CD4-positive, alpha-beta T cell treated with Interleukin-2 at 100 ng/mL for 4 hours (primary cell): ENCODE data around the gene AQR.

Experiments
- DNase-seq: peaks from one replicate; pipeline ENCODE4 v3.0.0-alpha.2; 2020; ENCODE audit warnings: low spot score

Gene AQR

DNA sequence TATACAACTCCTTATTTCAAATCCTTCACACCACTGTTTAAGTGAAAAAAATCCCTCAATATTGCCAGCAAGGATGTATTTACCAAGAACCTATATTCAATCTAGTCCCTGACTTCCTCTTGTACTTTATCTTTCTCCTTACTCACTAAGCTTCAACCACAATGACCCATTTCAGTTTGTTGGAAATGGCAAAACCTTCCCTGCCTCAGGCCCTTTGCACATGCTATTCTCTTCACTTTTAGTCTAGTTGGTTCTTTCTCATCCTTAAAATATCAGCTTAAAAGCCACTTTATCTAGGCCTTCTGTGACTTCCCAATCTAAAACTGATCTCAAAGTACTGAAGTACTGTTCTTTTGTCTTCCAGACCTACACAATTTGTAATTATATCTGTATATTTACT, 92.9 kb downstream of the AQR start:
- DNase-seq = no peak

DNA sequence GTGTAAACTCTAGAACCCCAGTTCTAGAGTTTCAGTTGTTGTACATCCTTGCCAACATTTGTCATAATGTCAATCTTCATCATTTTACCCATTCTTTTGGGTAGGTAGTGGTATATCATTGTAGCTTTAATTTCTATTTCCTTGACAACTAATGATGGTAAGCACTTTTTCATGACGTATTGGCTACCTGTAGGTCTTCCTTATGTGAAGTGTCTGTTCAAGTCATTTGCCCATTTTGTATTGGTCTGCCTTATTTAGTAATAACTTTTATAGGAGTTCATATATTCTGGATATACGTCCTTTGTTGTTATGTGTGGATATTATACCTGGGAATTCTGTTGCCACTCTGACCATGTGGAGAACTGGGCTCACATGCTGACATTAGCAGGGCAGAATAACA, 100.4 kb downstream of the AQR start:
- no peak for DNase-seq

DNA sequence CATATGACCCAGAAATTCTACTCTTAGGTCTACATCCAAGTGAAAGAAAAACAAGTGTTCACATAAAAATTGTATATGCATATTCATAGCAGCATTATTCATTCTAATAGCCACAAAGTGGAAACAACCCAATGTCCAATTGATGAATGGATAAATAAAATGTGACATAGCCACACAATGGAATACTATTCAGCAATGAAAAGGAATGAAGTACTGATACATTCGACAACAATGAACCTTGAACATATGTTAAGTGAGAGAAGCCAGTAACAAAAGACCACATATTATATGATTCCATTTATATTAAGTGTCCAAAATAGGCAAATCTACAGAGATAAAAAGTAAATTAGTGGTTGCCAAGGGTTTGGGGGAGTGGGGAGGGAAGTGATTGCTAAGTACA, 104.0 kb downstream of the AQR start:
- DNase-seq = no peak

DNA sequence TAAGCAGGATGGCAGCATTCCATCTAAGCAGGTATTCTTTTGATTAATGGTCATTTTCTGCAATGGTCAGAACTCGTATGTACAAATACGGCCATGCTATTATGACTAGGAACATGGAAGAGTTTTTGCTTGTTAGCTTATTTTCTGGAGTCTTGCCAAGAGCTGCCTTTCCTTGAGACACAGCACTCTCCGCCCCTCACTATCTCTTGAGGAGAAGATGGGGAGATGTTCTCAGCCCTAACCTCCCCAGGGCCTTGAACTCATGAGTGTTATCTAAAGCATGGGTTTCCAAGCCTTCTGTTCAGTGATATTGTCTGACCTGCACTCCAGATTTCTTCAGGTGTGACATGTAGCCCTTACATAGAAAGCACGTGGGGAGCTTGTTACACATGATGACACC, 108.3 kb downstream of the AQR start:
- DNase-seq = no peak

DNA sequence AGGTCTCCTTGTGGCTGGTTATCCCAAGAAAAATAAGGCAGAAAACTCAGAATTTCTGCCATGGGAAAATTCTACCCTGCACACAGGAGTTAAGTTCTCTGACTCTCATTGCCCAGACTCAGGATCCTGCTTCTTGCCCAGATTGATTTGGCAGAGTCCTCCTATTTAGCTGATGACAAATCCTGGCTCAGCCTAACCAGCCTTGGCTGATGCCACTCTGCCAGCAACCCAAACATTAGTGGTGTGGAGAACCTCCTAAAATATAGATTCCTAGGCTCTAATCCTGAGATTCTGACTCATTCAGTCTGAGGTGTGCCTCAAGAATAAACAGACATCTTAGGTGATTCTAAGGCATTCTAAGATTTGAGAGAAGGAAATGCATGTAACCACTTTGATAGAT, 113.6 kb downstream of the AQR start:
- DNase-seq = no peak

DNA sequence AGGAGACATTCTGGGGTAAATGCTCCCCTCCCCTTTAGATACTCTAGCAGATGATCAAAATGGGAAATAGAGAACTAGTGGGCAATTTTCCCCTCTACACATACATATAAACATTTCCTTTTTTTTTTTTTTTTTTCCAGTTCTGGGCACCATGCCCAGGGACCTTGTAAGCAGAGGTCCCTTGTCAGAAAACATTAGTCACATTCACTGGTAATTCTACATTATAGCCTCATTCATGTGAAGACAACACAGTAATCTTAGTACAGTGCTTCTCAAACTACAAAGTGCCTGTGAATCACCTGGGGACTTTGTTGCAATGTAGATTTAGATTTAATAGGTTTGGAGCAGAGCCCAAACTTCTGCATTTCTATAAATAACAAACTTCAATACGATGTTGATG, 114.1 kb downstream of the AQR start:
- DNase-seq = no peak

DNA sequence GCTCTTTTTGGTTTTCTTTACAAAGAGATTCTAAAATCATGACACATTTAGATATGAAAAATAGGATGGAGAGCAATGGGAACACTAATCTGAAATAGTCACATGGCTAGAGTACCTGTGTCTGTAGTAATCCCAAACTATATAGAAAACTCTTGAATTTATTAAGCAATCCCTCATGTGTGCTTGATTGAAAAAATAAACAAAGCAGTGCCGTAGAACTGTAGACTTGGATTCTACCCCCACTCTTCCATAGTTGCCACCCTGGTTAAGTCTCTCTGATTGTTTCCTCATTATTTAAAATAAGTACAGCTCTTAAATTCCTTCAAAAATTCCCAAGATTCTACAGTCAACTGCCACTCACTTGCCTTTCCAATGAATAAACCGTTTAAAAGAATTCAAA, 115.3 kb downstream of the AQR start:
- no peak for DNase-seq

DNA sequence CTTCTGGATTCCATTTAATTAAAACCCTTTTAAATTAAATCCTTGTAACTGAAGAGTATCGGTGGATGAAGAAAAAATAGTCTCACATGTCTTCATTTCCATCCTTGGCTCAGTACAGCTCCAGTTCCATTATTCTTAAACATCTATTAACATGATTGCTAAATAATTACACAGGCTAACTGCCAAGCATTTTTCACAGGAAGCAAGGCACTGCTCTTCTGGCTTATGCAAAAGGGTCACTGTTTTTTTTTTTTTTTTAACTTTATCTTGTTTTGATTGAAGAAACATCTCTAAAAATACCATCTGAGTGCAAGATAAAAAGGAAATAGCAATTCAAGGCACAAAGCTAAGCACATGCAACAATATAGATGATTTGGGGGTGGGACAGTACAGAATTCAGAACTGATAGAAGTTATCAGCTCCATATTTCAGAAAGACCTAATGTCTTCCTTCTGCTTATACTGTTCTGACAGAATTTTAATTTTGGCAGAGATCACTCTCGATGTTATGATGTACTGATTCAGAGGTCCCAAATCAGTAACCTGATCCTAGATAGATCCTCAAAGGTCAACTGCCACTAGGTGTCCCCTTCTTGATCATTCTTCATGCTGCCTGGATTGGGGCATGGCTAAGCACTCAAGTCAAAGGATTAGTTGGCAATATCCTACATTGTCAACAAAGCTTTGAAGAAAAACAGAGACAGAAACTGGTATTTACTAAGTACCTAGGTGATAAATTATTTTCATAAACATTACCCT, 116.4 kb downstream of the AQR start:
- DNase-seq = no peak

DNA sequence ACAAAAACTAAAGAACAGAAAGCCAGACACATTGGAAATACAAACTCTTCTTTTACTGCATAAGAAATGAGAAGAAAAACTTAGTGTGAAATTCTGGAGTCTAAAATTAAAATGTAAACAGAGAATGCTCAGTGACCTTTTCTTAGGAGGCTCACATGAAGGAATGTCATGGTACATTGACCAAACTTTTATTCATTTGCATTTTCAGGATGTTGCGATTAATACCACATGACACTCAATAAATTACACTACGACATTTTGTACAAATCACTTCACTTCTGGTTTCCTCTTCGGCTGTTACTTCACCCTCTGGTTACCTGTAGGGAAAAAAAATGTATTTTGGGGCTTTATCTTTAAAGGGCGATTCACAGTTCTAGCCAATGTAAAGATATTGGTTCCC, 117.8 kb downstream of the AQR start:
- DNase-seq = no peak

DNA sequence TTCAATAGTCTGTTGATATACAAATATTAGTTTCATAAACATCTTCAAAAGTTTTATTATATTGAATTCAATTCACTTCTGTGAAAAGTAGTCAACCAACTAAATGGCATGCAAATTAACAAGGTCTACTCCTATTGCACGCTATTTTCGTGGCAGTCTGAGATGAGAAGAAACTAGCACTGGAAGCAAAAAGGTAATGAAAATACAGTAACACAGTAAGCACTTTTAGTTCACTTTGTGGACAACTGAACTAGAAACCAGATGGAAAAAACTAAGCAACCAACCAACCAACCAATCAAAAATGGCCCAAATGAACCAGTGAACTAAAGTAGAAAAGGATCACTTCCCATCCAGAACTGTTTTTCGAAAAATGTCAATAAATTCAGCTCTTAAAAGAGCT, 118.5 kb downstream of the AQR start:
- no peak for DNase-seq

DNA sequence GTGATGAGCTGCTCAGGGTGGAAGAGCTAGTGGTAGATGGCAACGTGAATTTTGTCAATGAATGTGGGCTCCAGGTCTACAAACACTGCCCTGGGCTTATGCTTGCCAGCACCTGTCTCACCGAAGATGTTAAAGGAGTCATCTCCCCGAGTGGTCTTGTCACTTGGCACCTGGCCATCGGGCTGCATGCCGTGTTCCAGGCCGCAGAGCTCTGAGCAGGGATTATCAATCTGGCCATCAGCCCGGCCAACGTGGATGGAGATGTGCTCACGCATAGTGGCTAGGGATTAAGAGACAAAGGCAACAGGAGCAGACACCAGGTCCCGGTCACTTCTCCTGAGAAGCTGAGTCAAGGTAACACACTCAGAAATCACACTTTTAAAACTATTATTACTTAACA, 119.4 kb downstream of the AQR start:
- DNase-seq = no peak

DNA sequence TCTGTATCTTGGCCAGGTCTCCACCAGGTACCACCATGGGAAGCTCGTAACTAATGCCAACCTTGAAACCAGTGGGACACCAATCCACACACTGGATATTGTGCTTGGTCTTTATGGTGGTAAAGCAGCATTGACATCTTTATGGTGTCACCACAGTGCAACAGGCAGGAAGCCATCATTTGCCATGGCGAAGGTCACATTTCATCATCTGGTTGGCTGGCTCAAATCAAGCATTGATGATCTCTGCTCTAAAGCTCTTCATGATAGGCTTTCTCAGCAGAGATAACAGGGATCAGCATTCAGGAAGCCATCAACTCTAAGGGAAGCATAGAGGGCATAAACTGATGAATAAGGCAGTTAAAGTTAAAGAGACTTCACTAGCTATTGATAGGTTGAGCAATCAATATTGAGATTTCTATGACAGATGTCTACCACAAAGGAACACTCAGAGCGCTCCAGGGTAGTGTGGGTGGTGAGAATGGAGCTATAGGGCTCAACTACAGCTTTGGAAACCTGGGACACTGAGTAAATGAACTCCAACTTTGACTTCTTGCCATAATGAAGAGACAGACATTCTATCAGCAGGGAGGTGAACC, 120.1 kb downstream of the AQR start:
- DNase-seq = no peak

DNA sequence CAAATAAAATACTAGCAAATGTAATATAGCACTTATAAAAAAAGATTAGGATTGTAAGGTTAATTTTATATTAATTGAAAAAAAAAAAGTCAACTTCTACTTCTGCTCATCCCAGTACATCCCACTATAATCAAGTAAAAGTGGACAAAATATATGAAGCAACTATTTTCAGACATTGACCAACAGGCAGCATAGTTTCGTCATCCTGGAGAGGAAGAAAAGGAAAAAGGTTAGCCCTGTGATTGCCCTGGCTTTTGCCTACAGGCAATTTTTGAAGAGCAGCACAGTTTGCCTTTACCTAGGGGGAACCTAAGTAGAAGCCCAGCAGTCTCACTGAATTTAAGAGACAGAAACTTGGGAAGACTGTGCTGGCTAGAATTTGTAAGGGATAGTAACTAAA, 121.9 kb downstream of the AQR start:
- DNase-seq = no peak

DNA sequence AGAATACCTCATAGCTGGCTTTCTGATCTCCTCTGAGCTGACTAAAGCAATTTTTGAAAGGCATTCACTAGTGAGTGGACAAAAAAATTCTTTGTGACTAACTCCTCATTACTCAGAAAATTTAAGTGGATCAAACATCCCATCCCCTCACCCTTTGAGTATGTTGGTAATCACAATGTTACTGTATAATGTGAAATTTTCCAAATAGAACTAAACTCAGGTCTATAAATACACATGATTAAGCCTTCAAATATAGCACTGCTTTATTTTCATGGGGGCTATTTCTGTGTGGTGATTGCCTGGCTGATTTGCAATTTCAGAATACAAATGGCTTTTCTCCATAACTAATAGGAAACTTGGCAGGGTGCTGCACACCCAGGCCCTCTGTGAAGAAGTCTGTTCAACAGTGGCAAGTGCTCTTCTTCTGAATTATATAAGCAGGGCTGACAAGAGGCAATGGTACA, 128.2 kb downstream of the AQR start:
- DNase-seq = no peak

DNA sequence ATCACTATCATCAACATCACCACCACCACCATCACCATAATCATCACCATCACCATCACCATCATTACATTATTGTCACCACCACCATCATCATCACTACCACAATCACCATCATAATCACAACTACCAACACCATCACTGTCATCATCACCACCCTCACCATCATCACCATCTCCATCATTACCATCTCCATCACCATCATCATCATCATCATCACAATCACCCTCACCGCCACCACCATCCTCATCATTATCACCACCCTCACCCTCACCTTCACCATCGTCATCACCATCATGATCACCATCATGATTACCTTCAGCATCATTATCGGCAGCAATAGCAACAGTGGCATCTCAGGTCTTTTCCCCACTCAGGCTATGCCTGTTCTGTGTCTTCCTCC, 131.3 kb downstream of the AQR start:
- DNase-seq = no peak

DNA sequence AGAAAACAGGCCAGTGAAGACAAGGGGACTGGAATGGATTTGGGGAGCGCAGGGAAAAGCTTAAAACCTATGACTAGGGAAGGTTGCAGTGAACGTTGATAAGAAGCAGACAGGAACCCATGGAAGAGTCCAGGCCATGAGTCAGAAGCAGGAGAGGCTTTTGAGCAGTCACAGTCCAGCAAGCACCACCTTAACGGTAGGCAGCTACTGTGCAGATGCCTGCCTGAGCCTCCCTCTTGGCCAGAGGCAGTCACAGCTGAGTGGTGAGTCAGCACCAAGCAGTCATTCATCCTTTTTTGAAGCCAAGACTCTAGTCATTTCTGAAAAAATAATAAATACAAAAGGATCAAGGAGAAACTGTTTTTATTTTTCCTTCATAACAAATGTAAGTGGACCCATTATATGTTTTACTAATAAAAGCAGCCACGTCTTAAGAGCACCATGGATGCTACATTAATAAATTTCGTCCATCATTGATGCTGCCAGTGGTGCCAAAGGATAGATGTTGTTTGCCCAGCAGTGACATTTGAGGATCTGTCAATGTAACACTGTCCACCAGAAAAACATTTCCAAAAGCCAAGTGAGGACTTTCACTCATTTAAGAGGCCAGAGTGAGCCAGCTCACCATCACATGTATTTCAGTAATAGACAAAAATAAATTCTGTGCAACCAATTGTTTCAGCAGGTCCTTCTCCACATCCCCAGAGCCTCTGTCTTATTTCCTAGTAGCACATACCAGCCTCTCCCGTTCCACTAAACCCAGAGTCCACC, 132.1 kb downstream of the AQR start:
- DNase-seq = no peak

DNA sequence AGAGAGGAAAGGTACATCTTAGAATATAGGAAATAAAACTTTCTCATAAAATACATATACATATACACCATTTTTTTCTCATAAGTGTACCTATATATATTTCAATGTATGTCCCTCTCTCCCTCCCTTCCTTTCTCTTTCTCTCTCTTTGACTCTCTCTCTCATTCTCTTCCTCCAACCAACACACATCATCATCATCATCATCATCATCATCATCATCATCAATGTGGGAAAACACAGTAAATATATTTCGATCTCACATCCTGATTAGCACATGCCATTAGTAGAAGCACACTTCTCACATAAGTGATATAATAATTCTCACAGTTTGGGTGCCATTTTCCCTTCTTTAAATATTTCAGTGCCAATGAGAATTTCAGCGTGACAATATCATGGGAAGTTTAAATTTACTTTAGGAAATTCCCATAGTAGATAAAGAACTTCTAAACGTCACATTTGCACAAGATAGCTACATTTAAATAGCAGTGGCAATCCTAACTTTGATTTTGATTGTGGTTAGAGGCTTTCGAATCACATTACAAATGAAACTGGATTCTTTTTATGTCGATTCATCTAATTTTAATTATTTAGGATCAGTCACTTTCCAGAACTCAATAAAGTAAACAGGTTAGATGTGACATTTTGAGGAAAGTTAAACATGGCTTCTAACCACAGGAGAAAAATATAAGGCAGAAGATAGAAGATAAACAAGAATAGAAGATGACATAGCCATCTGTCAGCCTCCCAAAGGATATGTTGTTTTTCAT, 141.2 kb downstream of the AQR start:
- DNase-seq = no peak

DNA sequence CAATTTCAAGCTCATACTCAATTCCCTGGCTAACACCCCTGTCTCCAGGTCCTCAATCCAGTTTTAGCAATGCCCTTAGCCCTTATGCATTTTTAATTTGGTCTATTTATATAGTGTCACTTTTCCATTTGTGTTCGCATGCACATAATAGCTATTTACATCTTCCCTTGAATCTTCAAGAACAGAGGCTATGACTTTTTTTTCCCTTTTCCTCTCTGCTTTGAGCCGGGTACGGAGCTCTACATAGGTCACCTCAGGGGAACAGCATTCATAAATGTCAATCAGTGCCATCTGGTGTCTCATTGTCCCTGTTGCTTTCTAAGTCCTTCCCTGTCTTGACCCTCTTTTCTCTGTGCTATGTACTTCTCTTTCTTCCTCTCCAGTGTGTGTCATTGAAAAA, 147.7 kb downstream of the AQR start:
- no peak for DNase-seq

DNA sequence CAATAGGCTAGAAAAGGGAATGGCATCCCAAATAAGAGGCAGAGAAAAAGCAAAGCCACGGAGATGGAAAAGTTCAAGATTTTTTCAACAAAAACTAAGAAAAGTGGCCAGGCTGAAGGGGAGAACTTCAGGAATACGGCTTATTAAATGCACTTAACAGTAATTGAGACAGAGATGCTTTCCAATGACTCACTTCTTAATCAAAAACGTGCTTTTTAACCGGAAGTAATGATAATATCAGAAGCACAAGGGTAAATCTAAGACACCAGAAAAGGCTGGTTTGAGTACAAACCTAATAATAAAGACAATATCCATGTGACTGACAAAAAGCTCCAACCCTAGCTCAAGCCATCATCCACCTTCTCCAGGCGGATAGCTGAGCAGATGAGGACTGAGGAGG, 149.4 kb downstream of the AQR start:
- no peak for DNase-seq

DNA sequence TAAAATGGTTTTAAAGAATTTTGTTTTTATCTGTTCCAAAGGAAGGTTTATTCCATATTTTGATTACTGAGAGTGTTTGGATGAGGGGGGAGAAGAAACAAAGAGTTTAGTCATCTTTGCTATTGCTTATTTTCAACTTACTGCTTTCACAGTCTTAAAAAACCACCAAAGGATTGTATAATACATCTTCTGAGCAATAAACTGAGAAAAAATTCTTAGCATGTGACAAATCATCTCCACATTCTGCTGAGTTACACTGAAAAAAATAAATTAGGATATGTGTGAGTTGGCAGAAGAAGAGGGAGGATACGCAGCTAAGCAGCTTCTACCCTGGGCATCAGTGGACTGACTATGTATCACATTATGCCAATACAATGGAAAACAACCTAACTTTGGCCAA, 151.0 kb downstream of the AQR start:
- no peak for DNase-seq

DNA sequence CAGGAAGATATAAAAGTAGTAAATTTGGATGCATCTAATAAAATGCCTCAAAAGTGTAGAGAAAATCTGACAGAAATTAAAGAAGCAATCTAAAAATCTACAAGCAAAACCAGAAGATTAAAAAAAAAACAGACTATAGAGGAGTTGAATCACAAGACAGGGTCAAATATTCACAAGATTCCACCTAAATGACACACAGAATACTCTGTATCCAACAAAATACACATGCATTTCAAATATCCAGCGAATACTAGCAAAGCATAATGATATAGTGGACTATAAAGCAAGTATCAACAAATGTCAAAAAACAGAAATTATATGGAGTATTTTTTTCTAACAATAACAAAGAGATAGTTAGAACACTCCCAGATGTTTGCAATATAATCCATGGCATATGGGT, 153.7 kb downstream of the AQR start:
- DNase-seq = no peak

DNA sequence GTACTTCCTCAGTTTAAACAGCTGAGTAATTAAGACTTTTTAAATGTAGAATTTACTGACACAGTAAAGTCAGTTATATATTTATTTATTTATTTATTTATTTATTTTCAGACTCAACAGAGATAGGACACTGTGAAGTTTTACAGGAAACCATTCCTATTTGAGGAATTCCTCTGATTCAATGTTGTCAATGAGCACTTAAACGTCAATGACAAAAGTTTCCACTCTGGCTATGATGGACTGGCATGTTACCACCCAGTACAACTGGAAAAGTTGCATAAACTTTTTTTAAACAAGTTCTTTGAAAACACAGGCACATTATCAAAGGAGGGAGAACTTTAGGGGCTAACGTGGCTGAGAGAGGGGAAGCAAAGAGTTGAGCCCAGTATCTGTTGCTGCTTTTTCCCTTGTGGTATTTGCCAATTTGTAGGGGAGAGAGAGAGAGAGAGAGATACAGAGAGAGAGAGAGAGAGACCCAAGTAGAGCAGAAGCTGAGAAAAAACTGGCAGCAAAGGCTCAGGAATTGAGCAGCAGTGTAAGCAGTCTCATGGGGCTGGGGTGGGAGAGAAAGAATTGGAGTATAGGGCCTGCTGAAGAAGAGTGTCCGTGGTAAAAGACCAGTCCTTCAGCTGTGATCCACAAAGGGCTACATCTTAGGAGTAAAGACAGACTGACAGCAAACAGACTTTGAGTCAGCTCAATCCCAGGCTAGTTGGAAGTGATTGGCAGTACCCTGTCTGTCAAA, 155.9 kb downstream of the AQR start:
- DNase-seq = no peak
